Body of pancreas (tissue), 4 donors: ENCODE data around the gene CCDC12.

Source experiments
- POLR2A ChIP-seq, 3 donors: fragments of 450-650 bp; IDR thresholded peaks; one replicate each; pipeline ENCODE4 v1.6.1; 2016; ENCODE audit warnings: antibody characterized with exemption in 3 of 3, mild to moderate bottlenecking in 2 of 3
- TF ChIP-seq, protein P1 (sequence below), 7 experiments: fragments of 450-650 bp in 4 of 7; fragments of 200-600 bp in 3 of 7; sonication (generic) in 3 of 7; IDR thresholded peaks; one replicate each; pipeline ENCODE4 v1.5.1; 2016 to 2019; ENCODE audit warnings: antibody characterized with exemption in 7 of 7

DNA sequence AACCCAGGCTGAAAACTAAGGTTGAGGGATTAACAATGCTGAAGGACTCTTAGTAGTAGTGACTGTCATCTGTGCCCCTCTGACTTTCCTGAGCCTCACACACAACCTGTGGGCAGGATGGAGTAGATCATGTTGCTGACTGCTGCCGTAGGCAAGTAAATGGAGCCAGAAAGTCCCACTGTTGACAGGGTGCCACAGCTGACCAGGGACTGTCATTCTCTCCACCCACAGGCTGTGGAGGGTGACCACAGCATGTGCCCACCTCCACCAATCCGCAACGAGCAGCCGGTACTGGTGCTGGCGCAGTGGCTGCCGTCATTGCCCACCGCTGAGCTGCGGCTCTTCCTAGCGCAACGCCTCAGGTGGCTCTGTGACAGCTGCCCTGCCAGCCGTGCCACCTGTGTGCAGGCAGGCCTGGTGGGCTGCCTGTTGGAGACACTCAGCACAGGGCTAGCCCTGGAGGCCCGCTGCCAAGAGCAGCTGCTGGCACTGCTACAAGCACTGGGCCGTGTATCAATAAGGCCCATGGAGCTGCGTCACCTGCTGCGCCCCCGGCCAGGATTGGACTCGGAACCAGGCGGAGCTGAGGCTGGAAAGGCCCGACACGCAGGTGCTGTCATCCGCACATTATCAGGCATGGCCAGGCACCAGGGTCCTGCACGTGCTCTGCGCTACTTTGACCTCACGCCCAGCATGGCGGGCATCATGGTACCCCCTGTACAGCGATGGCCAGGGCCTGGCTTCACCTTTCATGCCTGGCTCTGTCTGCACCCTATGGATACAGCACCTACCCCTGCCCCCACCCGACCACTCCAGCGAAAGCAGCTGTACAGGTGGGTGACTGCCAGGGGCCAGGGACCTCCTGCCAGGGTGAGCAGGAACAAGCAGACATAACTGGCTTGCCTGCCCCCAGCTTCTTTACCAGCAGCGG lies 18.5 kb upstream of the CCDC12 start:
- no peak for TF ChIP-seq POLR2A (IDR thresholded peaks at IDR 0.05)
- TF ChIP-seq, protein P1, sequence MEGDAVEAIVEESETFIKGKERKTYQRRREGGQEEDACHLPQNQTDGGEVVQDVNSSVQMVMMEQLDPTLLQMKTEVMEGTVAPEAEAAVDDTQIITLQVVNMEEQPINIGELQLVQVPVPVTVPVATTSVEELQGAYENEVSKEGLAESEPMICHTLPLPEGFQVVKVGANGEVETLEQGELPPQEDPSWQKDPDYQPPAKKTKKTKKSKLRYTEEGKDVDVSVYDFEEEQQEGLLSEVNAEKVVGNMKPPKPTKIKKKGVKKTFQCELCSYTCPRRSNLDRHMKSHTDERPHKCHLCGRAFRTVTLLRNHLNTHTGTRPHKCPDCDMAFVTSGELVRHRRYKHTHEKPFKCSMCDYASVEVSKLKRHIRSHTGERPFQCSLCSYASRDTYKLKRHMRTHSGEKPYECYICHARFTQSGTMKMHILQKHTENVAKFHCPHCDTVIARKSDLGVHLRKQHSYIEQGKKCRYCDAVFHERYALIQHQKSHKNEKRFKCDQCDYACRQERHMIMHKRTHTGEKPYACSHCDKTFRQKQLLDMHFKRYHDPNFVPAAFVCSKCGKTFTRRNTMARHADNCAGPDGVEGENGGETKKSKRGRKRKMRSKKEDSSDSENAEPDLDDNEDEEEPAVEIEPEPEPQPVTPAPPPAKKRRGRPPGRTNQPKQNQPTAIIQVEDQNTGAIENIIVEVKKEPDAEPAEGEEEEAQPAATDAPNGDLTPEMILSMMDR (IDR thresholded peaks at IDR 0.05), result no peak
